ENCODE results near the gene MTMR10.

DNA sequence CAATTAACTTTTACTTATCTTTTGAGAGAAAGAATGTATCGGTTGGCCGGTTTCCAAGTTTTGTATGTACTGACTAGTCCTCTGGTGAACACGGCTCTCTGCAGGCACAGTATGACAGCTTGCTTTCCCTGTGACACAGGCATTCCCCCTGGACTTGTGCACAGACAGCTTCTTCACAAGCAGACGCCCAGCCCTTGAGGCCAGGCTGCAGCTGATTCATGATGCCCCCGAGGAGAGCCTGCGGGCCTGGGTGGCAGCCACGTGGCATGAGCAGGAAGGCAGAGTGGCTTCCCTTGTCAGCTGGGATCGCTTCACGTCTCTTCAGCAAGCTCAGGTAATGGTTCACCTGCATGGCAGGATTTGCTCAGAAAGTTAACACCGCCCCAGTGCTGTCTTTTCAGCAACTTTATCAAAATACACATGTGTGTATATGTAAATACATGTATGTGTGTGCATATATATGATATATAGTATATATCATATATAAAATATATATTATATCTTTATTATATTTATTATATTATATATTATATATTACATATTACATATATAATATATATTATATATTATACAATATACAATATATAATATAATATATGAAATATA, 62.3 kb downstream of the MTMR10 start:
- TF ChIP-seq EZH2 (IDR thresholded peaks at IDR 0.05; ENCODE audit: insufficient read depth, poor library complexity, severe bottlenecking) = no peak
- TF ChIP-seq EZH2phosphoT487 (IDR thresholded peaks at IDR 0.05; ENCODE audit: insufficient read depth, low read depth) = no peak
